Measurements from ENCODE around the gene FGF3.

- no peak for TF ChIP-seq EP300 (IDR thresholded peaks at IDR 0.05)
- TF ChIP-seq, protein P1, sequence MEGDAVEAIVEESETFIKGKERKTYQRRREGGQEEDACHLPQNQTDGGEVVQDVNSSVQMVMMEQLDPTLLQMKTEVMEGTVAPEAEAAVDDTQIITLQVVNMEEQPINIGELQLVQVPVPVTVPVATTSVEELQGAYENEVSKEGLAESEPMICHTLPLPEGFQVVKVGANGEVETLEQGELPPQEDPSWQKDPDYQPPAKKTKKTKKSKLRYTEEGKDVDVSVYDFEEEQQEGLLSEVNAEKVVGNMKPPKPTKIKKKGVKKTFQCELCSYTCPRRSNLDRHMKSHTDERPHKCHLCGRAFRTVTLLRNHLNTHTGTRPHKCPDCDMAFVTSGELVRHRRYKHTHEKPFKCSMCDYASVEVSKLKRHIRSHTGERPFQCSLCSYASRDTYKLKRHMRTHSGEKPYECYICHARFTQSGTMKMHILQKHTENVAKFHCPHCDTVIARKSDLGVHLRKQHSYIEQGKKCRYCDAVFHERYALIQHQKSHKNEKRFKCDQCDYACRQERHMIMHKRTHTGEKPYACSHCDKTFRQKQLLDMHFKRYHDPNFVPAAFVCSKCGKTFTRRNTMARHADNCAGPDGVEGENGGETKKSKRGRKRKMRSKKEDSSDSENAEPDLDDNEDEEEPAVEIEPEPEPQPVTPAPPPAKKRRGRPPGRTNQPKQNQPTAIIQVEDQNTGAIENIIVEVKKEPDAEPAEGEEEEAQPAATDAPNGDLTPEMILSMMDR (IDR thresholded peaks at IDR 0.05), result no peak
Measured at GRCh38 chr11:69848201-69848600, 29.0 kb upstream of the FGF3 start.
